Epidermal melanocyte (primary cell): Measurements from ENCODE around the gene PRND.

Source experiments
- DNase-seq: peaks from one replicate; pipeline ENCODE4 v3.0.0; 2011; ENCODE audit warnings: low spot score; ENCODE audit not compliant: insufficient read length

Gene PRND

GRCh38 chr20:4776079-4776630, 54.4 kb downstream of the PRND start:
- no peak for DNase-seq
